K562 (cell line): Measurements from ENCODE around the gene ECSIT. TPM values are rescaled to one million over a fixed set of nuclear protein-coding genes. Genes with fewer than 3 reads are reported as not detected.

Source experiments
- BDP1 ChIP-seq: IDR thresholded peaks from 3 replicates; pipeline ENCODE4 v1.6.1; 2011; ENCODE audit not compliant: insufficient read length, insufficient read depth
- EP400 ChIP-seq: fragments of 450-650 bp; IDR thresholded peaks from 2 replicates; pipeline ENCODE4 v1.6.1; 2017; ENCODE audit warnings: antibody characterized with exemption, mild to moderate bottlenecking, moderate library complexity
- ETV1 ChIP-seq: fragments of 450-650 bp; conservative IDR thresholded peaks from 2 replicates; pipeline ENCODE4 v1.6.1; 2016; ENCODE audit warnings: missing genetic modification characterization, control low read depth, low read depth, missing compliant biosample characterization
- FOXK1 ChIP-seq: sonication (generic); formaldehyde crosslinking; IDR thresholded peaks from 2 replicates; pipeline ENCODE4 v1.8.0; 2022; ENCODE audit warnings: missing genetic modification reagents, mild to moderate bottlenecking, borderline replicate concordance
- HINFP ChIP-seq: fragments of 450-650 bp; conservative IDR thresholded peaks from 2 replicates; pipeline ENCODE4 v1.6.1; 2016; ENCODE audit warnings: missing genetic modification characterization, low read depth, mild to moderate bottlenecking, control low read depth, missing compliant biosample characterization
- HNRNPUL1 ChIP-seq: fragments of 200-400 bp; formaldehyde crosslinking; IDR thresholded peaks from 2 replicates; pipeline ENCODE4 v1.6.1; 2017; ENCODE audit warnings: low read length
- ILF3 ChIP-seq: fragments of 450-650 bp; IDR thresholded peaks from 2 replicates; pipeline ENCODE4 v1.6.1; 2018; ENCODE audit warnings: antibody characterized with exemption, mild to moderate bottlenecking, moderate library complexity, borderline replicate concordance
- MAX ChIP-seq: sonication (generic); formaldehyde crosslinking; IDR thresholded peaks from 2 replicates; pipeline ENCODE4 v1.9.0; 2022; ENCODE audit warnings: mild to moderate bottlenecking, missing genetic modification reagents
- MYC ChIP-seq, 2 experiments: fragments of 250-450 bp in 1 of 2; sonication (Bioruptor Pico) in 1 of 2; IDR thresholded peaks; 2 replicates each; pipeline versions ENCODE4 v1.5.1 to v1.6.1; 2012 to 2021; ENCODE audit warnings: low read depth in 2 of 2, borderline replicate concordance in 1 of 2, improper control_type of control experiment in 1 of 2, low read length in 1 of 2, mild to moderate bottlenecking in 1 of 2, moderate library complexity in 1 of 2
- NR3C1 ChIP-seq: sonication (generic); formaldehyde crosslinking; IDR thresholded peaks from 2 replicates; pipeline ENCODE4 v1.8.1; 2022; ENCODE audit warnings: missing genetic modification reagents
- ZC3H4 ChIP-seq: sonication (generic); formaldehyde crosslinking; IDR thresholded peaks from 2 replicates; pipeline ENCODE4 v1.9.0; 2021; ENCODE audit warnings: missing genetic modification reagents, borderline replicate concordance
- ZNF24 ChIP-seq: fragments of 450-650 bp; IDR thresholded peaks from 2 replicates; pipeline ENCODE4 v1.6.1; 2016
- ZNF324 ChIP-seq: fragments of 250-450 bp; sonication (Bioruptor Pico); IDR thresholded peaks from 2 replicates; pipeline ENCODE4 v1.4.0; 2020; ENCODE audit warnings: mild to moderate bottlenecking
- ZNF436 ChIP-seq: fragments of 250-450, 450-650 bp; sonication (Bioruptor Pico); formaldehyde crosslinking; IDR thresholded peaks from 2 replicates; pipeline ENCODE4 v1.7.0; 2020; ENCODE audit warnings: mild to moderate bottlenecking
- ZNF609 ChIP-seq: sonication (generic); formaldehyde crosslinking; IDR thresholded peaks from 2 replicates; pipeline ENCODE4 v1.8.1; 2023; ENCODE audit warnings: missing genetic modification reagents, mild to moderate bottlenecking, borderline replicate concordance
- ZNF75A ChIP-seq: fragments of 450-650 bp; formaldehyde crosslinking; IDR thresholded peaks from 2 replicates; pipeline ENCODE4 v1.4.0; 2020; ENCODE audit warnings: mild to moderate bottlenecking
- polyA plus RNA-seq, 8 experiments: library from polyadenylated mRNA; depleted of rRNA in 4 of 8; stranded (reverse) in 5 of 8; unstranded in 3 of 8; fragments of >200 nt; fragmentation: Nextera tagmentation in 2 of 8; fragmentation: Illumina TruSeq in 1 of 8; extraction: Ambion mirVana in 2 of 8; extraction: Trizol in 1 of 8; gene quantifications; 2 replicates each; pipeline versions ENCODE4 v1.2.1 to v1.2.3, GENCODE V29; 2011 to 2014; ENCODE audit warnings: inconsistent platforms in 1 of 8, missing spikeins in 1 of 8
- total RNA-seq, 7 experiments: library from RNA; depleted of rRNA in 6 of 7; stranded (reverse); fragments of >200 nt in 6 of 7; fragmentation: Illumina TruSeq in 2 of 7; extraction: Trizol in 2 of 7; gene quantifications; 2 replicates each; pipeline versions ENCODE4 v1.2.1 to v1.2.3, GENCODE V29; 2011 to 2021; ENCODE audit warnings: low replicate concordance in 1 of 7
- TF ChIP-seq, protein P1 (sequence below), 2 experiments: fragments of 450-650 bp in 1 of 2; sonication (generic) in 1 of 2; formaldehyde crosslinking in 1 of 2; IDR thresholded peaks in 1 of 2; conservative IDR thresholded peaks in 1 of 2; 2 replicates each; pipeline versions ENCODE4 v1.6.1 to v1.8.1; 2016 to 2023; ENCODE audit warnings: mild to moderate bottlenecking in 2 of 2, moderate library complexity in 2 of 2, inconsistent platforms in 1 of 2, missing genetic modification reagents in 1 of 2
- TF ChIP-seq, protein P2 (sequence below), 3 experiments: fragments of 200-800 bp in 1 of 3; sonication (Bioruptor generic) in 1 of 3; sonication (generic) in 1 of 3; formaldehyde crosslinking in 1 of 3; IDR thresholded peaks; 2 replicates each; pipeline versions ENCODE4 v1.6.1 to v1.8.0; 2016 to 2022; ENCODE audit warnings: mild to moderate bottlenecking in 2 of 3, missing compliant biosample characterization in 2 of 3, missing genetic modification characterization in 2 of 3, missing genetic modification reagents in 1 of 3

ECSIT gene
- total and polyA plus RNA-seq, 9 of the 15 experiments (the other 6 are each of a cell fraction or from before 2014, with no cell fraction given): 1.1 to 82.5 (median 43.9) TPM

GRCh38 chr19:11505504-11506100 is 23.3 kb downstream of the ECSIT start, which contains the start of gene ZNF653 (continued):
- 0 out of 2 replicates have a peak, but pooled peaks have one; percentile 21 for TF ChIP-seq ZNF609 (CRISPR knock-in tag)
- TF ChIP-seq, protein P1, sequence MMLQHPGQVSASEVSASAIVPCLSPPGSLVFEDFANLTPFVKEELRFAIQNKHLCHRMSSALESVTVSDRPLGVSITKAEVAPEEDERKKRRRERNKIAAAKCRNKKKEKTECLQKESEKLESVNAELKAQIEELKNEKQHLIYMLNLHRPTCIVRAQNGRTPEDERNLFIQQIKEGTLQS (IDR thresholded peaks at IDR 0.05): no peak
- TF ChIP-seq, protein P1 (CRISPR knock-in tag; conservative IDR thresholded peaks at IDR 0.05): no peak
- TF ChIP-seq ILF3: no peak; the same call in 1 of the 2 replicates
- TF ChIP-seq ZNF24: no peak
- TF ChIP-seq FOXK1 (CRISPR knock-in tag): no peak
- no peak for TF ChIP-seq MAX (CRISPR knock-in tag)
- TF ChIP-seq NR3C1 (CRISPR knock-in tag): no peak
- TF ChIP-seq, protein P2, sequence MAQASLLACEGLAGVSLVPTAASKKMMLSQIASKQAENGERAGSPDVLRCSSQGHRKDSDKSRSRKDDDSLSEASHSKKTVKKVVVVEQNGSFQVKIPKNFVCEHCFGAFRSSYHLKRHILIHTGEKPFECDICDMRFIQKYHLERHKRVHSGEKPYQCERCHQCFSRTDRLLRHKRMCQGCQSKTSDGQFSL (CRISPR knock-in tag; IDR thresholded peaks at IDR 0.05): peak; percentile 98
- TF ChIP-seq, protein P2 (tag; IDR thresholded peaks at IDR 0.05): peak in 1 of 2 experiments; percentile 93; a peak in 2 of 4 replicates
- TF ChIP-seq ZNF324 (CRISPR knock-in tag): no peak
- no peak for TF ChIP-seq HINFP (tag)
- peak; percentile 73 for TF ChIP-seq MYC (IDR thresholded peaks at IDR 0.05; ENCODE audit: low read depth, low read length)
- no peak for TF ChIP-seq MYC (CRISPR knock-in tag; IDR thresholded peaks at IDR 0.05; ENCODE audit: borderline replicate concordance, low read depth)
- TF ChIP-seq ZNF436 (CRISPR knock-in tag): no peak
- TF ChIP-seq EP400: peak; percentile 56; the same call in 1 of the 2 replicates
- no peak for TF ChIP-seq HNRNPUL1
- no peak for TF ChIP-seq ZNF75A (CRISPR knock-in tag)
- TF ChIP-seq BDP1: no peak
- no peak for TF ChIP-seq ETV1 (tag)
- TF ChIP-seq ZC3H4 (CRISPR knock-in tag): no peak
